ENCODE results near the gene RSRC2.
"Not testable (repeated sequence)": the region's sequence is repeated elsewhere in the genome, so short reads cannot be mapped to it uniquely, and the experiment has no call there.

RSRC2 gene, protein sequence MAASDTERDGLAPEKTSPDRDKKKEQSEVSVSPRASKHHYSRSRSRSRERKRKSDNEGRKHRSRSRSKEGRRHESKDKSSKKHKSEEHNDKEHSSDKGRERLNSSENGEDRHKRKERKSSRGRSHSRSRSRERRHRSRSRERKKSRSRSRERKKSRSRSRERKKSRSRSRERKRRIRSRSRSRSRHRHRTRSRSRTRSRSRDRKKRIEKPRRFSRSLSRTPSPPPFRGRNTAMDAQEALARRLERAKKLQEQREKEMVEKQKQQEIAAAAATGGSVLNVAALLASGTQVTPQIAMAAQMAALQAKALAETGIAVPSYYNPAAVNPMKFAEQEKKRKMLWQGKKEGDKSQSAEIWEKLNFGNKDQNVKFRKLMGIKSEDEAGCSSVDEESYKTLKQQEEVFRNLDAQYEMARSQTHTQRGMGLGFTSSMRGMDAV

DNA sequence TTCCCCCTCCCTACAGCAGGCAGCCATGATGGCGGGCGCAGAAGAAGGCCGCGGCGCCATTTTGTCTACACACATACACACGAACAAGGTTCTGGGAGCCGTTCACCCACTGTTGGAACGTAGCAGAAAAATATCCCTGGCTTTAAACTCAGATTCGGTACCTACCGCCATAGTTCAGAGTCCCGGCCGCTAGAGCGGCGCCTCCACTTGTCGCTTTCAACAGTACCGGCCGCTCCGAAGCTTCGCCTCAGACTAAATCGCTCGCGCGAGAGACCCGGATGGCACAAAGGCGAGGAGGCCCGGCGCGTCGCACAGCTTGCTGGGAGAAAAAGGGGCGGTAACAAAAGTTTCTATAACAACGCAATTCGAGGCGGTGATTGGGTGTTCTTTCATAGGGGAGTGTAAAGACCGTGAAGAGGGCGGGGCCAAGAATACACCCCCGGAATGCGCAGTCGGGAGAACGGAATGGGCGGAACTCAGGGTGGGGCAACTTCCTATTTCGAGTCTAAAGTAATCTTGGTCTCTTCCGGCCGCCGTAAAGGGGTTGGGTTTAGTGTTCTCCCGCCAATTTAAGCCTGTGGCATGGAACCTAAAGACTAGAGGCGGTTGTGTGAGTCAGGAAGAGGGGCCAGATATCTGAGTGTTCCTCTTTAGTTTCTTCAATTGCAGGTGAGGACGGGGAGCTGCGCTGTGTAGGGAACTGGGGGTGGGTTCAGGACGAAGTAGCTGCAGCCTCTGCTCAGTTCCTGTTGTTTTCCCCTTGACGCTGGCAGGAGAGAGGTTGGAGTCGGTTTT lies at the start of gene RSRC2, which contains the start of gene KNTC1:
Gene RSRC2, minus strand, starts transcription at position 254 of the 795 bp plus-strand sequence. Its CDS starts 83 bp downstream, at position 171.
Gene KNTC1, plus strand, starts transcription at position 567 of the 795 bp plus-strand sequence. CDS start 2,815 bp downstream, outside the sequence.
- FAIRE-seq = peak; percentile 97

GRCh38 chr12:122571821-122572220 lies 45.1 kb upstream of the RSRC2 start:
- FAIRE-seq = no peak

DNA sequence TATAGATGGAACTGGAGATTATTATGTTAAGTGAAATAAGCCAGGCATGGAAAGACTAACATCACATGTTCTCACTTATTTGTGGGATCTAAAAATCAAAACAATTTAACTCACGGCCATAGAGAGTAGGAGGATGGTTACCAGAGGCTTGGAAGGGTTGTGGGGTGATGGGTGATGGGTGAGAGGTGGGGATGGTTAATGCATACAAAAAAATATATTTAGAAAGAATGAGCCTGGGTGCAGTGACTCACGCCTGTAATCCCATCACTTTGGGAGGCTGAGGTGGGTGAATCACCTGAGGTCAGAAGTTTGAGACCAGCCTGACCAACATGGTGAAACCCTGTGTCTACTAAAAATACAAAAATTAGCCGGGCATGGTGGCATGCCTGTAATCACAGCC lies 43.3 kb upstream of the RSRC2 start:
- not testable (repeated sequence) for FAIRE-seq

DNA sequence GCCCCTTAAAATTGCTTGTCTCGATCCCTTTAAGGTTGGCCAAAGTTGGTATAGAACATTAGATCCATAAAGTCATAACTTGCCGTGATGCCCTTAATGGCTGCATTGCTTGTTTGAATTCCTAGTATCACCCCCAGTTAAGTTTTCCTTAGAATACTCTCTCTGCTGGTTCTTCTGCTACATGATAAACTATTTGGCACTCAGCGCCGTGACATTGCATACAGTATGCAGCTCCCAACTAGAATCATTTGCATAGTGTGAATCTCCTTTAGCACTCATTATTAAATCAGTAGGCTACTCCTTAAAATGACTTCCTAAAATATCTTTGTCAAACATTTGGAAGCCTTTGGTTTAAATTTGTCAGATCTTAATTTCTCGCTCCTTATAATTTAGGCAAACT lies 42.6 kb upstream of the RSRC2 start:
- FAIRE-seq = no peak

GRCh38 chr12:122566816-122567215 lies 40.1 kb upstream of the RSRC2 start:
- FAIRE-seq = not testable (repeated sequence)

- no peak for FAIRE-seq
These were observed 36.6 kb upstream of the RSRC2 start for GRCh38 chr12:122563361-122563760.

- no peak for FAIRE-seq
These were observed 33.4 kb upstream of the RSRC2 start for GRCh38 chr12:122560138-122560537.

DNA sequence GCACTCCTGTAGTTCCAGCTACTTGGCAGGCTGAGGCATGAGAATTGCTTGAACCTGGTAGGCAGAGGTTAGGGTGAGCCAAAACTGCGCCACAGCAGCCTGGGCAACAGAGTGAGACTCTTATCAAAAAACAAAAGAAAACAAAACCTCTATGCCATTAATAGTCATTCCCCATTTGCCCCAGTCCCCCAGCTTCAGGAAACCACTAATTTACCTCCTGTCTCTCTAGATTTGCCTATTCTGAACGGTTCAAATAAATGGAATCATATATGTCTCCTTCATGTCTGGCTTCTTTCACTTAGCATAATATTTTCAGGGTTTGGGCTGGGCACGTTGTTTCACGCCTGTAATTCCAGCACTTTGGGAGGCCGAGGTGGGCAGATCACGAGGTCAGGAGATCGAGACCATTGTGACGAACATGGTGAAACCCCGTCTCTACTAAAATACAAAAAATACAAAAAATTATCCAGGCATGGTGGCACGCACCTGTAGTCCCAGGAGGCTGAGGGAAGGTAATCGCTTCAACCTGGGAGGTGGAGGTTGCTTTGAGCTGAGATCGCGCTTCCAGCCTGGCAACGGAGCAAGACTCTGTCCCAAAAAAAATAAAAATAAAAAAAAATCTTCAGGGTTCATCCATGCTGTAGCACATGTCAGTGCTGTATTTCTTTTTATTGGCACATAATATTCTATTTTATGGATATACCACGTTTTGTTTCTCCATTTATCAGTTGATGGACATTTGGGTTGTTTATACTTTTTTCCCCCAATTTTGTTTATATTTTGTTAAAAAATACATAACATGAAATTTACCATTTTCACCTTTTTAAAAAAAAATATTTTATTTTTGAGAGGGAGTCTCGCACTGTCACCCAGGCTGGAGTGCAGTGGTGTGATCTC lies 32.3 kb upstream of the RSRC2 start:
- FAIRE-seq = no peak

GRCh38 chr12:122547330-122547729 lies 20.6 kb upstream of the RSRC2 start:
- FAIRE-seq = no peak

GRCh38 chr12:122545855-122546254 lies 19.1 kb upstream of the RSRC2 start:
- no peak for FAIRE-seq

DNA sequence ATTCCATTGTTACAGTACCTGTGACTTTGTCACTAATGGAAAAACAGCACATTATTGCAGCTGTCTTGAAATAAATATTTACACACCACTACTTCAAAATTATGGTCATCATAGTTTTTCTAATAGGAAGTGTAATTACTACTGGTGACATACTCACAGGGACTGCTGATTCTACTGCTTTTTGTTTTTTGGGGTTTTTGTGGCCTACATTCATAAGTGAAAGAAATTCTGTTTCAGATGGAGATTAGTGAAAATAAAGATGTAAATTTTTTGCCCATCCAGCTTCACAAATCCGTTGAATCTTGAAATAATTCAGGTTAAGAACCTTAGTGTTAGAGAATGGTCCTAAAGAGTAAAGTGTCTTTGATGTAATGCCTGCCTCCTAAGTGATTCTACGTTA lies 17.8 kb upstream of the RSRC2 start:
- FAIRE-seq = no peak

GRCh38 chr12:122538496-122538895 lies 11.8 kb upstream of the RSRC2 start:
- no peak for FAIRE-seq

- no peak for FAIRE-seq
These were observed 10.3 kb upstream of the RSRC2 start for GRCh38 chr12:122537021-122537420.

GRCh38 chr12:122533856-122534255 lies 7.1 kb upstream of the RSRC2 start:
- FAIRE-seq = no peak

GRCh38 chr12:122528992-122529391 lies 2.3 kb upstream of the RSRC2 start:
- no peak for FAIRE-seq

DNA sequence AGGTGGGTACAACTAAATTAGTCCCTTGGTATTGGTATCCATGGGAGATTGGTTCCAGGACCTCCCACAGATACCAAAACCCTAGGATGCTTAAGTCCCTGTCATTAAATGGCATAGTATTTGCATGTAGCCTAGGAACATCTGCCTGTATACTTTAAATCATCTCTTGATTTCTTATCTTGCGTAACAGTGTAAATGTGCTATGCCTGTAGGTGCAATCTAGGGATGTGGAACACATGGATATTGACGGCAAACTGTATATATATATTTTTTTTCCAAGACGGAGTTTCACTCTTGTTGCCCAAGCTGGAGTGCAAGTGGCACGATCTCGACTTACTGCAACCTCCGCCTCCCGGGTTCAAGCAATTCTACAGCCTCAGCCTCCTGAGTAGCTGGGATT lies 1.8 kb upstream of the RSRC2 start:
- no peak for FAIRE-seq

- no peak for FAIRE-seq
These were observed 775 bp upstream of the RSRC2 start for GRCh38 chr12:122527478-122527944.

- FAIRE-seq = no peak
These were observed 2.7 kb downstream of the RSRC2 start for GRCh38 chr12:122523846-122524718.

DNA sequence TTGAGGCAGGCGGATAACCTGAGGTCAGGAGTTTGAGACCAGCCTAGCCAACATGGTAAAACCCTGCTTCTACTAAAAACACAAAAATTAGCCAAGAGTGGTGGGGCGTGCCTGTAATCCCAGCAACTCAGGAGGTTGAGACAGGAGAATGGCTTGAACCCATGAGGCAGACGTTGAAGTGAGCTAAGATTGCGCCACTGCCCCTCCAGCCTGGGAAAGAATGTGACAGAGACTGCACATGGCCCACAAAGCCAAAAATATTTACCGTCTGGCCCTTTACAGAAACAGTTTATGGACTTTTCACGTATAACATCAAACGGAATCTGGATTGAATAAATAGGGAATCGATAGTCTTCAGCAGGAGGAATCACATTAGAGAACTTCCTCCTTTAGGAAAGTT lies 3.5 kb downstream of the RSRC2 start:
- no peak for FAIRE-seq

DNA sequence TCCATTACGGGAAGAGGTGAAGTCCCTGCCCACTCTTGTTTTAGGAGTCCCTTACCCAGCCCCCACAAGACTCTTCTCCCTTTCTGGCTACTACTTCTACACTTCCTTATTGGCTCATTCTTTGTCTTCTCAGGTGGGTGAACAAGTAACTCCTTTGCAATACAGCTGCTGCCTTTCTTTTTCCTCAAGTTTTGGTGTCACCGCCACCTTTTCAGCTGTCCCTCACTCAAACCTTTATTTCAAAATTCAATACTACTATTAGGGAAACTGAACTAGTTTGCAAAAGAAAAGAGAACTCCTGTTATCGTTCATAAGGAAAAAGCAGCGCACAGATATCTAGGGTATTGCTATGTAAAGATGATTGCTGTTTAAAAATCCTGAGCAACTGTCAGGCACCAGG lies 6.1 kb downstream of the RSRC2 start:
- FAIRE-seq = no peak

- FAIRE-seq = no peak
These were observed 7.3 kb downstream of the RSRC2 start for GRCh38 chr12:122519418-122519817.

DNA sequence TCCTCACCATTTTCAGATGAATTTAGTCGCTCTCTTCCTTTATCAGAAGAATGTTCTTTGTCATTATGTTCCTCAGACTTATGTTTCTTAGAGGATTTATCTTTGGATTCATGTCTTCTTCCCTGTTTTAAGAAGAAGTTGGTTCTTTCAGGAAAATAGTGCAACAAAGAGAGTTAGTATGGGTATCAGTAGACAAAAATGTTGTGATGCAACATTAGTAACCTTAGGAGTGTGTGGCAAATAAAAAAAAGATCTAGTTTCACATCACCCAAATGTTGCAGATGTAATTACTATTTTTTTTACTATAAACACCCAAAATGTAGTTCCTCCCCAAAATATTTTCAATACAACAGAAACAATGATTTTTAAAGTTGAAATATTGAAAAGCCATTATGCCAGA lies 7.8 kb downstream of the RSRC2 start:
- no peak for FAIRE-seq
